Omental fat pad (tissue), 4 donors: ENCODE results near the gene CDK16. TPM values are rescaled to one million over a fixed set of nuclear protein-coding genes. Genes with fewer than 3 reads are reported as not detected.

Source experiments
- ATAC-seq: fragments of 150-250 bp; one replicate; pipeline ENCODE4 v1.9.1; 2016; ENCODE audit warnings: mild to moderate bottlenecking, moderate library complexity; ENCODE audit not compliant: low FRiP score
- DNase-seq: peaks from one replicate; pipeline ENCODE4 v3.0.0-alpha.2; 2019; ENCODE audit warnings: low spot score
- total RNA-seq, 4 donors: library from RNA; depleted of rRNA; stranded (reverse); fragments of >200 nt; gene quantifications; one replicate each; pipeline ENCODE4 v1.1.0, GENCODE V29; 2016
- TF ChIP-seq, protein P1 (sequence below), 3 donors: fragments of 450-650 bp; IDR thresholded peaks; one replicate each; pipeline ENCODE4 v1.5.1; 2016 to 2017; ENCODE audit warnings: antibody characterized with exemption in 3 of 3, mild to moderate bottlenecking in 3 of 3, moderate library complexity in 2 of 3

CDK16 gene
- total RNA-seq, 4 donors from 2014 or later, result 72.4 to 120 (median 102) TPM

DNA sequence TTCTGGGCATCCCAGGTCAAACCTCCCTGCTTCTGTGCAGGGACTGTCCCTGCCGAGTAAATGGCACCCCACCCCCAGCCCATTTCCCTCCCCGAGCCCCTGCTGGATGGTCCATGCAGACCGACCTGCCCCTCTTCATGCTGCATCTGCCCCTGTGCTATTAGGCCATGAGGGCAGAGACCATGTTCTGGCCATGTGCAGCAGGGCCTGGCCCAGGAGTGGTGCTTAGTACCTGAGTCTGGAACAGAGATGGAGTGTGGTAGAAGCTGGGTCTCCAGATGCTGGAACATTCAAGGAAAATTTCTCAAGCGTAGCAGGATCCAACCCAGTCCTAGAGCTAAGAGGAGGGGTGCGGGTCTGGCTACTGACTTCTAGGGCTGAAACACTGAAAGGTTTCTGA lies 40.1 kb upstream of the CDK16 start:
- TF ChIP-seq, protein P1, sequence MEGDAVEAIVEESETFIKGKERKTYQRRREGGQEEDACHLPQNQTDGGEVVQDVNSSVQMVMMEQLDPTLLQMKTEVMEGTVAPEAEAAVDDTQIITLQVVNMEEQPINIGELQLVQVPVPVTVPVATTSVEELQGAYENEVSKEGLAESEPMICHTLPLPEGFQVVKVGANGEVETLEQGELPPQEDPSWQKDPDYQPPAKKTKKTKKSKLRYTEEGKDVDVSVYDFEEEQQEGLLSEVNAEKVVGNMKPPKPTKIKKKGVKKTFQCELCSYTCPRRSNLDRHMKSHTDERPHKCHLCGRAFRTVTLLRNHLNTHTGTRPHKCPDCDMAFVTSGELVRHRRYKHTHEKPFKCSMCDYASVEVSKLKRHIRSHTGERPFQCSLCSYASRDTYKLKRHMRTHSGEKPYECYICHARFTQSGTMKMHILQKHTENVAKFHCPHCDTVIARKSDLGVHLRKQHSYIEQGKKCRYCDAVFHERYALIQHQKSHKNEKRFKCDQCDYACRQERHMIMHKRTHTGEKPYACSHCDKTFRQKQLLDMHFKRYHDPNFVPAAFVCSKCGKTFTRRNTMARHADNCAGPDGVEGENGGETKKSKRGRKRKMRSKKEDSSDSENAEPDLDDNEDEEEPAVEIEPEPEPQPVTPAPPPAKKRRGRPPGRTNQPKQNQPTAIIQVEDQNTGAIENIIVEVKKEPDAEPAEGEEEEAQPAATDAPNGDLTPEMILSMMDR (IDR thresholded peaks at IDR 0.05), result no peak
- no peak for ATAC-seq

GRCh38 chrX:47179221-47179927 lies 39.1 kb upstream of the CDK16 start:
- no peak for ATAC-seq
- TF ChIP-seq, protein P1 (IDR thresholded peaks at IDR 0.05), result no peak
- no peak for DNase-seq

More for the DNA sequence above, 40.1 kb upstream of the CDK16 start:
- no peak for DNase-seq

DNA sequence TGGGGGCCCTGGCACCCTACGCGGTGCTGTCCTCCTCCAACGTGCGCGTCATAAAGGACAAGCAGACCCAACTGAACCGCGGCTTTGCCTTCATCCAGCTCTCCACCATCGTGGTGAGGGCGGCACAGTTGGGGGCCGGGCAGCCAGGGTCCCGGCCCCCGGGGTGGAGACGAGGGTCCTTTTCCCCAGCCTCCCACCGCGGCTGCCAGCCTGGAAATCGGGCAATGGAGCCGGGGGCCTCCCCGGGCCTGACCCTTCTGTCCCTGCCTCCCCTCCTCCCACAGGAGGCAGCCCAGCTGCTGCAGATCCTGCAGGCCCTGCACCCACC lies 38.6 kb upstream of the CDK16 start:
- ATAC-seq (no peak), DNase-seq (no peak)
- TF ChIP-seq, protein P1 (IDR thresholded peaks at IDR 0.05), result no peak

DNA sequence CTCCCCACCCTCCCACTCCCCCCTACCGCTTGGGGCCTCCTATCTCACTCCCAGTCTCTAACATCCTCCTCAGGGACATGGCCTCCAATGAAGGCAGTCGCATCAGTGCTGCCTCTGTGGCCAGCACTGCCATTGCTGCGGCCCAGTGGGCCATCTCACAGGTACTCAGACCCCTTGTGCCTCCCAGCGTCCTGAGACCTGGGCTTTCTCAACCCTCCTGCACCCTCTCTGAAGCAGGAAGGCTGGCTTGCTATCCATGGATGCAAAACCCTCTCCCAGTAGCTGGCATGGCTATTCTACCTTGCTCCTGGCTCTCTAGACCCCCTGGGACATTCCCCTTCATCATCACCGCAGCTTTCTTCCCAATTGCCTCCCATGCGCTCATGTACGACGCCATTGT lies 38.1 kb upstream of the CDK16 start:
- TF ChIP-seq, protein P1 (IDR thresholded peaks at IDR 0.05), result no peak
- DNase-seq (no peak), ATAC-seq (no peak)

GRCh38 chrX:47181301-47181700 lies 37.2 kb upstream of the CDK16 start:
- DNase-seq, result no peak
- TF ChIP-seq, protein P1 (IDR thresholded peaks at IDR 0.05), result no peak
- ATAC-seq, result no peak

GRCh38 chrX:47182106-47182700 lies 36.3 kb upstream of the CDK16 start:
- no peak for DNase-seq
- TF ChIP-seq, protein P1 (IDR thresholded peaks at IDR 0.05), result no peak
- no peak for ATAC-seq

DNA sequence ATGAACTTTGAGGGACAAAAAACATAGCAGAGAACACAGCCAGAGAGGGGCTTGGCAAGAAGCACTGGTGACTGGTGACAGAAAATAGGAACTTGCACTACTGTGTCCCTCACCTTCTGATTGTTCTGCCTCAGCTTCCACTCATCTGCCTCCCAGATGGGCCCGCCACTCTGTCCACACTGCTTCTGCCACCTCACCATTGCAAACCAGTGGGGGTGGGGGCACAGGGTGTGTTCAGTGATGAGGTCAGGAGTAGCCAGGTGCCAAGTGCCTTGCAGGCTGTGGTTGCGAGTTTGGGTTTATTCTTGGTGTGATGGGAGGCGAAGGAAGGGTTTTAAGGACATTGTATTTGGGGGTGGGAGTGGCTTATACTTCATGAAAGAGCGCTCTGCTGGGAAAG lies 34.0 kb upstream of the CDK16 start:
- TF ChIP-seq, protein P1 (IDR thresholded peaks at IDR 0.05), result no peak
- DNase-seq (no peak), ATAC-seq (no peak)
